GM23248 (cell line): ENCODE measurements around the gene TRIP6. TPM values are rescaled to one million over a fixed set of nuclear protein-coding genes. Genes with fewer than 3 reads are reported as not detected.

Experiments used
- DNase-seq: peaks from one replicate; pipeline ENCODE4 v3.0.0-alpha.2; 2015
- H2AFZ ChIP-seq: fragments of 200-600 bp; sonication (generic); 2 replicates; pipeline ENCODE4 v1.6.1; 2016; ENCODE audit warnings: antibody characterized with exemption
- H3F3A ChIP-seq: fragments of 200-600 bp; sonication (generic); 2 replicates; pipeline ENCODE4 v1.6.1; 2016; ENCODE audit warnings: mild to moderate bottlenecking, antibody characterized with exemption, mixed run types; ENCODE audit not compliant: insufficient read depth
- H3K27ac ChIP-seq: fragments of 200-600 bp; sonication (generic); 2 replicates; pipeline ENCODE4 v1.5.1; 2016; ENCODE audit warnings: mild to moderate bottlenecking
- H3K27me3 ChIP-seq: fragments of 200-600 bp; sonication (generic); replicated peaks from 2 replicates; pipeline ENCODE4 v1.6.1; 2016; ENCODE audit warnings: mild to moderate bottlenecking; ENCODE audit not compliant: insufficient read depth
- H3K36me3 ChIP-seq: fragments of 200-600 bp; sonication (generic); 2 replicates; pipeline ENCODE4 v1.6.1; 2016; ENCODE audit warnings: low read depth, mild to moderate bottlenecking
- H3K4me1 ChIP-seq: fragments of 200-600 bp; sonication (generic); 2 replicates; pipeline ENCODE4 v1.6.1; 2016; ENCODE audit warnings: mild to moderate bottlenecking; ENCODE audit not compliant: insufficient read depth
- H3K4me2 ChIP-seq: fragments of 200-600 bp; sonication (generic); one replicate; pipeline ENCODE4 v1.6.1; 2016; ENCODE audit warnings: mild to moderate bottlenecking; ENCODE audit not compliant: unreplicated experiment
- H3K4me3 ChIP-seq: fragments of 200-600 bp; sonication (generic); 2 replicates; pipeline ENCODE4 v1.5.1; 2016; ENCODE audit warnings: mild to moderate bottlenecking
- H3K79me2 ChIP-seq: fragments of 200-600 bp; sonication (generic); 2 replicates; pipeline ENCODE4 v1.6.1; 2016; ENCODE audit warnings: mild to moderate bottlenecking; ENCODE audit not compliant: insufficient read depth
- H3K9ac ChIP-seq: fragments of 200-600 bp; sonication (generic); 2 replicates; pipeline ENCODE4 v1.6.1; 2016; ENCODE audit warnings: mild to moderate bottlenecking
- H3K9me2 ChIP-seq: fragments of 200-600 bp; sonication (generic); 2 replicates; pipeline ENCODE4 v1.6.1; 2016; ENCODE audit warnings: mixed run types, mild to moderate bottlenecking, moderate library complexity; ENCODE audit not compliant: insufficient read depth
- H3K9me3 ChIP-seq: fragments of 200-600 bp; sonication (generic); one replicate; pipeline ENCODE4 v1.6.1; 2017; ENCODE audit warnings: low read depth
- H4K20me1 ChIP-seq: fragments of 200-600 bp; sonication (generic); 2 replicates; pipeline ENCODE4 v1.6.0; 2016; ENCODE audit not compliant: insufficient read depth
- EZH2 ChIP-seq: fragments of 200-600 bp; sonication (generic); IDR thresholded peaks from 2 replicates; pipeline ENCODE4 v1.6.1; 2018; ENCODE audit warnings: antibody characterized with exemption, mild to moderate bottlenecking; ENCODE audit not compliant: insufficient read depth, poor library complexity, severe bottlenecking
- EZH2phosphoT487 ChIP-seq: fragments of 200-600 bp; sonication (generic); IDR thresholded peaks from 2 replicates; pipeline ENCODE4 v1.6.1; 2018; ENCODE audit warnings: antibody characterized with exemption, moderate library complexity, mild to moderate bottlenecking, low read depth; ENCODE audit not compliant: insufficient read depth
- WGBS, 2 experiments: methylation state at CpG; one replicate each; pipeline ENCODE4 v1.1.6; 2015 to 2017; ENCODE audit warnings: low lambda C conversion rate in 2 of 2, low coverage in 1 of 2; ENCODE audit errors: missing lambda C conversion rate in 2 of 2; 5-methylcytosine and 5-hydroxymethylcytosine counted together
- in situ Hi-C: fragments of 300-500 bp; cut with MboI; formaldehyde crosslinking; loops from 2 replicates; pipeline ENCODE4 v1.15.0; 2020
- polyA plus RNA-seq: library from polyadenylated mRNA; unstranded; fragments of >200 nt; fragmentation: Nextera tagmentation; extraction: Ambion mirVana; gene quantifications from 2 replicates; pipeline ENCODE4 v1.2.1, GENCODE V29; 2016
- total RNA-seq: library from RNA; depleted of rRNA; stranded (reverse); fragments of >200 nt; shearing (Covaris generic); gene quantifications from 2 replicates; pipeline ENCODE4 v1.2.3, GENCODE V29; 2014

The TRIP6 gene
- total and polyA plus RNA-seq, 2 experiments from 2014 or later, result 68.6 to 113 TPM

DNA sequence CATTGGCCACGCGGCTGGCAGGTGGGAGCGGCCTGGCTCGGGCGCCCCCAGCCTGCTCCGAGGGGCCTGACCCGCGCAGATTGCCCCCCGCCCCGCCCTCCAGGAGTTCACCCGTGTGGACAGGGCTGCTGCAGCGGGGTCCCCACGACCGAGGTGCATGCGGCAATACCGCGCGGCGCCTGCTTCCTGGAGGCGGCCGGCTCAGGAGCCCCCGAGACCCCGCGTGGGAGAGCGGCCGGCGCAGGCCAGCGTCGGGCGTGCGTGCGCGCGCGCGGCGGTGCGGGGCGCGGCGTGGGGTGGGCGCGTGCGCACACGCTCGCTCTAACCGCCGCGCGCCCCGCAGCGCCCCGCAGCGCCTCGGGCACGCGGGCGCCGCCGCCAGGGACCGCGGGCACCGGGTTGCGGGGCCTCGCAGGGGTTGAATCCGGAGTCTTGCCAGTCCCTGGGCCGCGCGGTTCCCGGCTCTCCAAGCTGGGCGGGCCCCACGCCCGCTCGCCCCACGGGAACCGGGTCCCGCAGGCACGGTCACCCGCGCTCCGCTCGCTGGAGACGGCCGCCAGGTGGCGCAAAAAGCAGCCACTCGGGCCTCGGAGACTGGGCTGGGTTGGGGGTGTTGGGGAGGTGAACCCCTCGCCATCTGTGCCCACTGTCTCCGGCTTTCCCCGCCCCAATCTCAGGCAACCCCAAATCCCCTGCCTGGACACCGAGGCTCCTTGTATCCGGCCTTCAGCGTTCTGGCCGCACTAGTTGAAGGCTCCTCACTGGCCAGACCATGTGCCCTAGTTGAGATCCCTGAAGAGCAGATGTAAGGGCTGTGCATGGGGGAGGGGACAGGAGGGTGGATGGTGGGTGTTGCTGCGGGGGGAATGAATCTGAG, 29.8 kb downstream of the TRIP6 start:
- DNase-seq, result peak; percentile 55
- Histone ChIP-seq H3K9me2 (no peaks in the 10 kb centered on the region), H3K36me3 (no peaks in the 10 kb centered on the region), H3K4me2 (peak overlapping the region; percentile 42), H3K79me2 (no peaks in the 10 kb centered on the region), H3K4me3 (peak overlapping the region; percentile 41; the same call in 1 of the 2 replicates), H3K4me1 (no peaks in the 10 kb centered on the region), H3K9ac (no peak overlapping the region), H4K20me1 (no peaks in the 10 kb centered on the region), H3K27me3 (peaks cover 39% of the 10 kb centered on the region), H3K9me3 (no peaks in the 10 kb centered on the region), H2AFZ (no peak overlapping the region), H3F3A (no peaks in the 10 kb centered on the region), H3K27ac (no peak overlapping the region)
- in situ Hi-C loops, result no loop called here
- TF ChIP-seq EZH2 (no peak), EZH2phosphoT487 (no peak)
- 2% methylated on average over 55 to 80 of the region's 95 CpGs for WGBS, 2 experiments

DNA sequence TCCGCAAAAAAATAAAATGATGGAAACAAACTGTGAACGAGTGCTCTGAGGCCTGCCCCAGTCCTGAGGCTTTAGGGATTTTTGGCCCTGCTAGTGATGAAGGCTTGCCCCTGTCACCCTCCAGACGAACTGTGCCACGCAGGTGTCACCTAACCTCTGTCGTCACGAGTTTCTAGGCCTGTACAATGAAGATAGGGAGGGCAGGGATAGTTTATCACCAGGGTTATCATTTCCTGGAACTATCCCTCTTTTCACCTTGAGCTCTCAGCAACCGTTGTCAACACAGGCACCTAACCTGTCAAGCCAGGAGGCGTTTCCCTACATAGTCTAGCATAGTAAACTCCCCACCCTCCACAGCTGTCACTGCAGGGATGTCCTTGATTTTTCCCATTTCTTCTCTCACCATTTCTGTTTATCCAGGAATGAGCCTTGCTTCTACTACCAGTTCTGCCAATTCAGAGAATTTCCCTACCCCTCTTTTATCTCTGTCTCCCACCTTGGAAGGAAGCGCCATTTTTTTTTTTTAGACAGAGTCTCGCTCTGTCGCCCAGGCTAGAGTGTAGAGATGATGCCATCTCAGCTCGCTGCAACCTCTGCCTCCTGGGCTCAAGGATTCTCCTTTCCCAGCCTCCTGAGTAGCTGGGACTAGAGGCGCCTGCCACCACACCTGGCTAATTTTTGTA, 30.7 kb downstream of the TRIP6 start:
- no peak overlapping the region for H3K27ac ChIP-seq
- in situ Hi-C loops, result no loop called here
- WGBS, 2 experiments, result 58 to 61% methylated on average over 13 of the region's 13 CpGs
- no peak overlapping the region for H3K4me2 ChIP-seq
- H3F3A ChIP-seq, result no peaks in the 10 kb centered on the region
- no peak for TF ChIP-seq EZH2
- no peak for TF ChIP-seq EZH2phosphoT487
- no peak overlapping the region for H3K4me3 ChIP-seq
- no peaks in the 10 kb centered on the region for H3K9me3 ChIP-seq
- H2AFZ ChIP-seq, result no peak overlapping the region
- H3K79me2 ChIP-seq, result no peaks in the 10 kb centered on the region
- no peak overlapping the region for H3K9ac ChIP-seq
- no peaks in the 10 kb centered on the region for H3K4me1 ChIP-seq
- no peak for DNase-seq
- no peaks in the 10 kb centered on the region for H3K36me3 ChIP-seq
- no peaks in the 10 kb centered on the region for H4K20me1 ChIP-seq
- H3K27me3 ChIP-seq, result peaks cover 39% of the 10 kb centered on the region
- H3K9me2 ChIP-seq, result no peaks in the 10 kb centered on the region

DNA sequence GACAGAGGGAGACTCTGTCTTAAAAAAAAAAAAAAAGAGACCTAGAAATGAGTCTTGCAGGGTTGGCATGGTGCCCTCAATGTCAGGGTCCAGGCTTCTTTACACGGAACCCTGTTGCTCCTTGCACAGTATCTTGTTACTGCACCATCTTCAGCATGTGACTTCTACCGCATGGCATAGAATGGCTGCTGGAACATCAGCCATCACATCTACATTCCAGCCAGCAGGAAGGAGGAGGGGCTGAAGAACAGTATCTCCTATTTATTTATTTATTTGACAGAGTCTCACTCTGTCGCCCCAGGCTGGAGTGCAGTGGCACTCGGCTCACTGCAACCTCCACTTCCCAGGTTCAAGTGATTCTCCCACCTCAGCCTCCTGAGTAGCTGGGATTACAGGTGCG, 32.2 kb downstream of the TRIP6 start:
- no peak overlapping the region for H3K4me2 ChIP-seq
- WGBS, 2 experiments, result 81 to 85% methylated on average over 5 of the region's 5 CpGs
- no peaks in the 10 kb centered on the region for H3K79me2 ChIP-seq
- TF ChIP-seq EZH2 (no peak), EZH2phosphoT487 (no peak)
- no peaks in the 10 kb centered on the region for H3K9me2 ChIP-seq
- H3K36me3 ChIP-seq, result no peaks in the 10 kb centered on the region
- no peaks in the 10 kb centered on the region for H3F3A ChIP-seq
- no peaks in the 10 kb centered on the region for H3K9me3 ChIP-seq
- peaks cover 39% of the 10 kb centered on the region for H3K27me3 ChIP-seq
- no peak overlapping the region for H3K27ac ChIP-seq
- no peaks in the 10 kb centered on the region for H3K4me1 ChIP-seq
- H3K9ac ChIP-seq, result no peak overlapping the region
- no peaks in the 10 kb centered on the region for H4K20me1 ChIP-seq
- H3K4me3 ChIP-seq, result no peak overlapping the region
- no peak for DNase-seq
- in situ Hi-C loops, result no loop called here
- H2AFZ ChIP-seq, result no peak overlapping the region

DNA sequence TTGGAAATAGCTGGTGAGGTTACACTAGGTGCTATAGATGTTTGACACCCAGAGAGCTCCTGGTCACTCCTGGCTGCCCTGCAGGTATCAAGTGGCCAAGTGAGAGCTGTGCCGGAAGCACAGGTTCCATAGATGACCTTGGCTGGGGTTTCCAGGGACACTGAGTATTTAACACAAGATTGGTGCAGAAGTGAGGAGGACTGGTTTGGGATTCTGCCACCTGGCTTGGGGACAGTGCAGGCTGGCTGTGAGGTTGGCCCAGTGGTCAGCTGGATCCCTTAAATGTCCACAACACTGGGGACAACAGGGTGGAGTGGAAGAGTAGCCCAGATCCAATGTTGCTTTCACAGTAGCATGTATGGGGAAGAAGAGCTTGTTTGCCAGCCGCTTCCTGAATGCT, 33.8 kb downstream of the TRIP6 start:
- Histone ChIP-seq H3K9ac (no peak overlapping the region), H3K27me3 (peaks cover 31% of the 10 kb centered on the region), H2AFZ (no peak overlapping the region), H4K20me1 (no peaks in the 10 kb centered on the region), H3K27ac (no peak overlapping the region), H3K4me1 (no peaks in the 10 kb centered on the region), H3K4me3 (no peak overlapping the region), H3K9me2 (no peaks in the 10 kb centered on the region), H3F3A (no peaks in the 10 kb centered on the region), H3K79me2 (no peaks in the 10 kb centered on the region), H3K4me2 (no peak overlapping the region), H3K36me3 (no peaks in the 10 kb centered on the region), H3K9me3 (no peaks in the 10 kb centered on the region)
- in situ Hi-C loops, result loop anchor here (5.0 kb wide), 1 partner anchor 151 kb away; no protein-coding TSS in a partner anchor
- no peak for TF ChIP-seq EZH2
- TF ChIP-seq EZH2phosphoT487, result no peak
- WGBS, 2 experiments, result 84 to 87% methylated on average over 2 of the region's 2 CpGs
- no peak for DNase-seq
